Uterus (tissue), 2 donors: ENCODE results near the gene DHRS7B.

Source experiments
- CTCF ChIP-seq, 4 experiments: fragments of 200-600 bp in 2 of 4; fragments of 450-650 bp in 2 of 4; sonication (generic) in 2 of 4; IDR thresholded peaks; one replicate each; pipeline ENCODE4 v1.5.1; 2016 to 2019; ENCODE audit warnings: antibody characterized with exemption in 4 of 4, mild to moderate bottlenecking in 2 of 4, moderate library complexity in 1 of 4
- POLR2A ChIP-seq, 2 donors: fragments of 450-650 bp; IDR thresholded peaks; one replicate each; pipeline ENCODE4 v1.6.1; 2016; ENCODE audit warnings: antibody characterized with exemption in 2 of 2, mild to moderate bottlenecking in 1 of 2, moderate library complexity in 1 of 2

- TF ChIP-seq POLR2A (IDR thresholded peaks at IDR 0.05) = no peak
- no peak for TF ChIP-seq CTCF (IDR thresholded peaks at IDR 0.05)
These were observed 44.0 kb downstream of the DHRS7B start for GRCh38 chr17:21170809-21171208.
